Activated naive CD8-positive, alpha-beta T cell treated with anti-CD3 and anti-CD28 coated beads, Interleukin-2, amount 10 ng/mL, durations not matched to agents 7 days and 5 days (primary cell): ENCODE measurements around the gene SCYGR8. TPM values are rescaled to one million over a fixed set of nuclear protein-coding genes. Genes with fewer than 3 reads are reported as not detected.

Source experiments
- ATAC-seq: fragments of 150-1000 bp; cut with Tn5 transposase; one replicate; pipeline ENCODE4 v1.10.0; 2021; ENCODE audit warnings: low read depth, moderate library complexity
- POLR2A ChIA-PET: fragments of 350-600 bp; sonication (Branson Sonifier 250); formaldehyde crosslinking; loops from one replicate; lab custom pipeline; 2021; ENCODE audit warnings: antibody characterized with exemption; lab: Charles Lee
- DNase-seq: peaks from one replicate; pipeline ENCODE4 v3.0.0; 2021
- H3K27ac Mint-ChIP-seq: one replicate; pipeline ENCODE4 v1.8.0; 2022; ENCODE audit warnings: mild to moderate bottlenecking, mixed read lengths
- H3K27me3 Mint-ChIP-seq: one replicate; pipeline ENCODE4 v1.8.0; 2022; ENCODE audit warnings: mild to moderate bottlenecking, moderate library complexity, mixed read lengths
- H3K36me3 Mint-ChIP-seq: one replicate; pipeline ENCODE4 v1.8.0; 2021; ENCODE audit warnings: mild to moderate bottlenecking, mixed read lengths
- H3K4me1 Mint-ChIP-seq: one replicate; pipeline ENCODE4 v1.8.0; 2021; ENCODE audit warnings: mixed read lengths
- H3K4me3 Mint-ChIP-seq: one replicate; pipeline ENCODE4 v1.8.0; 2022; ENCODE audit warnings: mild to moderate bottlenecking, moderate library complexity, mixed read lengths
- H3K9me3 Mint-ChIP-seq: one replicate; pipeline ENCODE4 v1.8.0; 2021; ENCODE audit warnings: mixed read lengths
- total RNA-seq, 2 experiments: library from RNA; stranded (reverse); gene quantifications; one replicate each; pipeline ENCODE4 v1.2.3, GENCODE V29; 2021

The SCYGR8 gene
- total RNA-seq, 2 experiments from 2014 or later, result not detected

- DNase-seq (no peak), ATAC-seq (no peak)
- no peak overlapping the region for H3K27ac Mint-ChIP-seq
- H3K9me3 Mint-ChIP-seq, result no peaks in the 10 kb centered on the region
- no peaks in the 10 kb centered on the region for H3K27me3 Mint-ChIP-seq
- no peaks in the 10 kb centered on the region for H3K36me3 Mint-ChIP-seq
- POLR2A ChIA-PET, result no interaction called here
- H3K4me3 Mint-ChIP-seq, result no peak overlapping the region
- H3K4me1 Mint-ChIP-seq, result peaks cover 4% of the 10 kb centered on the region
Measured at GRCh38 chr2:227772932-227773331, 27.2 kb downstream of the SCYGR8 start.

GRCh38 chr2:227774011-227774624 is 28.4 kb downstream of the SCYGR8 start:
- ATAC-seq (no peak), DNase-seq (no peak)
- Mint-ChIP-seq H3K9me3 (no peaks in the 10 kb centered on the region), H3K36me3 (no peaks in the 10 kb centered on the region), H3K27ac (no peak overlapping the region), H3K4me3 (no peak overlapping the region), H3K27me3 (no peaks in the 10 kb centered on the region), H3K4me1 (peaks cover 4% of the 10 kb centered on the region)
- POLR2A ChIA-PET, result no interaction called here

DNA sequence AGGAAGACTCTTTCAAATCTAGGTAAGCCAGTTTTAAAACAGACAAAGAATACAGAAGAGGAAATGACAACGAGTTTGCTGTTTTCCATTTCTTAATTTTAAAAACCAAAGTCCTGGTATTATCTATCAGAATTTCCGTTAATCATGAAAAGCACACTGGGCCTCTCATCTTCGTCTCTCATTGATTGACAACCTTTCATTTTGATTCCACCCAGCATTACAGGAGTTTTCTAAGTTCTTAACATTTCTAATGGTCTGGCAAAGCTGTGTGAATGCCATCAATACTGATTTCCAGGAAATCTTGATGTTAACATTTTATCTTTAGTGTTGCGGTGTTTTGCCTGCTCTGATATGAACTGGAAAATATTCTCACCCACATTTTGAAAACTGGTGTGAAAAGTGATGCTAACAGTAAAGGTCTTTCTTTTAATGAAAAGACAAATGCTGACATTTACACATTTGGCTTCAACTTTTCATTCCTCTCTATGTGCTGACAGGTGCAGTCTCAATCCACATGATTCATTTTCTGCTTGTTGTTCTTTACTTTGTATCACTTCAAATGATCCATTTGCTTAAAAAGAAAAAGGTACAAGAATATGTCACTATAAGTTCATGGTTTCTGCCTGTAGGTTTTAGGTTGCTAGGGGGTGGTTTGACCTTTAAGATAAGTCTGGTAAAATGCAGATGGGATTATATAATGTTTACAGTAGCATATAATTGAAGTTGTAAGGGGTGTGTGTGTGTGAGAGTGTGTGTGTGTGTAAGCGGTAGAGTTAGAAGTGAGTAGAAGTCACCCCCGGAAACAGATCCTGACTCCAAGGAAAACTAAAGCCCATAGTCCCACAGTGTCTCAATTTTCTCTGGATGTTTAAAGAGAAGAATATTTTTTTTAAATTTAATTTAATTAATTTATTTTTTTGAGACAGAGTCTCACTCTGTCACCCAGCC is 29.5 kb downstream of the SCYGR8 start:
- H3K27ac Mint-ChIP-seq, result no peak overlapping the region
- ATAC-seq, result no peak

DNA sequence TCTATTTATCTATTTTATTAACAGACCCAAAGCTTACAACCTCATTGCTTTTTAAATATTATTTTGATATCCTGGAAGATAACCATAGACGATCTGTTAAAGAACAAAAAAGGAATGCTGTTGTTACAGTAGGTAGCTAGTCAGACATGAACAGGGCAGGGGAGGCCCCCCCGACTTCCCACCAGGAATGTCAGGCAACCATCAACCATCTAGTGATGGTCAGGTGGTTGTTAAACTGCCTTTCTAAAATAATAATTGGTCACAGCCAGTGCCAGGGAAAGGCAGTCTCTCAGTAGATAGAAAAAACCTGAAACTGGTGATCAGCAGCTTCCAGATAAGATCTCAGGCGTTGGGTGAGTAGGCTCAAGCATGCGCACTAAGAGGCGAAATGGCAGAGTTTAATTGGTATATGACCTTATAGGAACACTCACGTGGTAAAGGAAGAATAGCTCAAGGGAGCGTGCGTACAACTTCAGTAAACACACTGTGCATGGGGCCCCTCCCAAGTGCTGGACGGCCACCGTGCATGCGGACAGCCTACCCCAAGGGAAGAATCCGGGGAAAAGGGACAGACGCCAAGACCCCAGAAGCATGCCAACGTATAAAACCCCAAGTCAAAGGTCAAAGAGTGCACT is 35.4 kb downstream of the SCYGR8 start:
- ATAC-seq (no peak), DNase-seq (no peak)
- peaks cover 14% of the 10 kb centered on the region for H3K4me1 Mint-ChIP-seq
- H3K36me3 Mint-ChIP-seq, result peaks cover 1% of the 10 kb centered on the region
- peaks cover 6% of the 10 kb centered on the region for H3K27me3 Mint-ChIP-seq
- H3K4me3 Mint-ChIP-seq, result no peak overlapping the region
- POLR2A ChIA-PET, result interaction anchor here (0.7 kb wide), 1 partner anchor 81 kb away, joined by 4 read pairs; no protein-coding TSS in a partner anchor
- no peak overlapping the region for H3K27ac Mint-ChIP-seq
- no peaks in the 10 kb centered on the region for H3K9me3 Mint-ChIP-seq

More for the DNA sequence above, 29.5 kb downstream of the SCYGR8 start:
- Mint-ChIP-seq H3K27me3 (no peaks in the 10 kb centered on the region), H3K36me3 (no peaks in the 10 kb centered on the region), H3K4me3 (no peak overlapping the region), H3K4me1 (peaks cover 4% of the 10 kb centered on the region), H3K9me3 (no peaks in the 10 kb centered on the region)
- no peak for DNase-seq
- POLR2A ChIA-PET, result no interaction called here

GRCh38 chr2:227781841-227782240 is 36.1 kb downstream of the SCYGR8 start:
- peaks cover 8% of the 10 kb centered on the region for H3K27me3 Mint-ChIP-seq
- peaks cover 1% of the 10 kb centered on the region for H3K36me3 Mint-ChIP-seq
- H3K4me1 Mint-ChIP-seq, result peaks cover 14% of the 10 kb centered on the region
- ATAC-seq (no peak), DNase-seq (no peak)
- H3K4me3 Mint-ChIP-seq, result no peak overlapping the region
- no peak overlapping the region for H3K27ac Mint-ChIP-seq
- no peaks in the 10 kb centered on the region for H3K9me3 Mint-ChIP-seq
- POLR2A ChIA-PET, result no interaction called here

DNA sequence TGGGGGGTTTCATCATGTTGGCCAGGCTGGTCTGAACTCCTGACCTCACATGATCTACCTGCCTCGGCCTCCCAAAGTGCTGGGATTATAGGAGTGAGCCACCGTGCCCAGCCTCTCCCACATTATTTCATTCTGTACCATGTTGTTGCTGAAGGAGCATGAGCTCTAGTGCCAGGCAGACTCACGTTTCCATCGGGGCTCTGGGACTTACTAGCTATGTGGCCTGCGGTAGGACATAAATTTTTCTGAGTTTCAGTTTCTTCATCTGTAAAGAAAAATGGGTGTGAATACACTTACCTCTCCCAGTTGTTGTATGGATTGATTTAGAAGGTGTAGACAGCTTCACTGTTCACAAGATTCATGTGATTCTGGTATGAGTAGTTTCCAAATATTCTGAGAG is 37.1 kb downstream of the SCYGR8 start:
- peak overlapping the region; percentile 90 for H3K27ac Mint-ChIP-seq
- DNase-seq (no peak), ATAC-seq (no peak)
- H3K36me3 Mint-ChIP-seq, result peaks cover 1% of the 10 kb centered on the region
- peaks cover 14% of the 10 kb centered on the region for H3K4me1 Mint-ChIP-seq
- POLR2A ChIA-PET, result no interaction called here
- H3K4me3 Mint-ChIP-seq, result peak overlapping the region; percentile 82
- no peaks in the 10 kb centered on the region for H3K9me3 Mint-ChIP-seq
- H3K27me3 Mint-ChIP-seq, result peaks cover 11% of the 10 kb centered on the region

DNA sequence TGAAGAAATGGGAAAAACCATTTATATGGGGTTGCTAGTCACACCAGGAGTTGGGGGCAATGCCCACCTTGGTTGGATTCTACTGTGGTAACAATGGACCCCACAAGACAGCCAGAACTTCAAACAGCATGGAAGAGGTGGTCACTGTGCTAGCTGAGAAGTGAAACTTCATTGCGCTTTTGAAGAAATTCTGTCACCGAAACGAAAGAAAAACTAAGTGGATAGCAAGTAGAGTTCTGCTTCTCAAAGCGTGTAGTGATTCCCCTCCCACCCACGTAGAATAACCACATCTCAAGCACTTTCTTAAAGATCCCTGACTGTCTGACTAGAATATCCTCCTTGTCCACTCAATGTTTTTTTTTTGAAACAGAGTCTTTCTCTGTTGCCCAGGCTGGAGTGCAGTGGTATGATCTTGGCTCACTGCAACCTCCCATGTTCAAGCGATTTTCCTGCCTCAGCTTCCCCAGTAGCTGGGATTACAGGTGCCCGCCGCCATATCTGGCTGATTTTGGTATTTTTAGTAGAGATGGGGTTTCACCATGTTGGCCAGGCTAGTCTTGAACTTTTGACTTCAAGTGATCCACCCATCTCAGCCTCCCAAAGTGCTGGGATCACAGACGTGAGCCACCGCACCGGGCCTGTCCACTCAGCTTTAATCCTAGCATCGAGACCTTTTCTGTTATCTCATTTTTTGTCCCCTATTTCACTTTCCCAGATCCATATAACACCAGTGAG is 37.9 kb downstream of the SCYGR8 start:
- peaks cover 14% of the 10 kb centered on the region for H3K4me1 Mint-ChIP-seq
- no peak for DNase-seq
- peak overlapping the region; percentile 82 for H3K4me3 Mint-ChIP-seq
- peak overlapping the region; percentile 90 for H3K27ac Mint-ChIP-seq
- no peaks in the 10 kb centered on the region for H3K9me3 Mint-ChIP-seq
- peaks cover 1% of the 10 kb centered on the region for H3K36me3 Mint-ChIP-seq
- peak; percentile 95 for ATAC-seq
- POLR2A ChIA-PET, result interaction anchor here (0.6 kb wide), 1 partner anchor 319 kb away, joined by 5 read pairs; no protein-coding TSS in a partner anchor
- H3K27me3 Mint-ChIP-seq, result peaks cover 14% of the 10 kb centered on the region

DNA sequence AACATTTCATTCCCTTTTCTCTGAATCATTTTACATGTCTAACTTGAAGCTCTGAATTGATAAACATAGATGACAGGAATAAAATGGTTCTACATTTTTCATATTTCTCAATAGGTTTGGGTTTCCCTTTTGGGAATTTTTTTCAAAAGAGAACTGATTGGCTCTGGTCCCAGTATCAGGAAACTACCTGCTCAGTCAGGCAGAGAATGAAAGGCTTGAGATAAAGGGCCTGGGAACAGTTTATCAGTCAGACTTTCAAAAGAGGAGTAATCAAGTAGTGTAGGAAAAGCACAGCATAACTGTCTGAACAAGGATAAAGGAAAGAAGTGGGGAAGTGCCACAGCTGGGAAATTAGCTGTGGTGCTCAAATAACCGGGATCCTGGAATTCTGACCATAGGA is 39.6 kb downstream of the SCYGR8 start:
- H3K9me3 Mint-ChIP-seq, result no peaks in the 10 kb centered on the region
- peaks cover 21% of the 10 kb centered on the region for H3K27me3 Mint-ChIP-seq
- DNase-seq (no peak), ATAC-seq (no peak)
- H3K4me3 Mint-ChIP-seq, result no peak overlapping the region
- H3K36me3 Mint-ChIP-seq, result peaks cover 1% of the 10 kb centered on the region
- POLR2A ChIA-PET, result no interaction called here
- peaks cover 14% of the 10 kb centered on the region for H3K4me1 Mint-ChIP-seq
- no peak overlapping the region for H3K27ac Mint-ChIP-seq

DNA sequence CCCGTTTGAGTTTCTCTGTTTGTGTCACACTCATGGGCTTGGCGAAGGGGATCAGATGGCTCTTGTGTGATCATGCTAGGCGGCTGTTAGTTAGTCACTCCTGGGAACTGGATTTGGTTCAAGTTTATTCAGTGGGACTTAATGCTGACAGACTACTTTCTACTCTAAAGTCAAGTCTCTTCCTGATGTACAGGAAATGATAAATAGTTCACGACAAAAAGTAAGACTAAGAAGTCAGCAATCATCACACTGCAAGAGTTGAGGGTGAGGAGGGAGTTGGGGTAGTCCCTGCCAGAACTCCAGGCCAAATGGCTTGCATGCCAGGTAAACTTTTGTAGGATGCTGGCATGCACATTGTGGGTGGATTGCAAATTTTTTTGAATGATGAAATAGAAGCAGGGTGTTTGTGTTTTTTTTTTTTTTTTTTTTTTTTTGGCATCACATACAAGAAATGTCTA is 42.9 kb downstream of the SCYGR8 start:
- H3K27ac Mint-ChIP-seq, result no peak overlapping the region
- ATAC-seq (no peak), DNase-seq (no peak)
- POLR2A ChIA-PET, result no interaction called here
- H3K27me3 Mint-ChIP-seq, result peaks cover 25% of the 10 kb centered on the region
- H3K9me3 Mint-ChIP-seq, result no peaks in the 10 kb centered on the region
- H3K36me3 Mint-ChIP-seq, result peaks cover 1% of the 10 kb centered on the region
- no peak overlapping the region for H3K4me3 Mint-ChIP-seq
- peaks cover 4% of the 10 kb centered on the region for H3K4me1 Mint-ChIP-seq

- DNase-seq (no peak), ATAC-seq (no peak)
- no peaks in the 10 kb centered on the region for H3K4me1 Mint-ChIP-seq
- H3K36me3 Mint-ChIP-seq, result peaks cover under 1% of the 10 kb centered on the region
- peaks cover 25% of the 10 kb centered on the region for H3K27me3 Mint-ChIP-seq
- no peak overlapping the region for H3K4me3 Mint-ChIP-seq
- H3K27ac Mint-ChIP-seq, result no peak overlapping the region
- H3K9me3 Mint-ChIP-seq, result no peaks in the 10 kb centered on the region
- POLR2A ChIA-PET, result no interaction called here
Measured at GRCh38 chr2:227789803-227790202, 44.1 kb downstream of the SCYGR8 start.

- H3K27ac Mint-ChIP-seq, result no peak overlapping the region
- DNase-seq (no peak), ATAC-seq (no peak)
- no peaks in the 10 kb centered on the region for H3K9me3 Mint-ChIP-seq
- no peaks in the 10 kb centered on the region for H3K36me3 Mint-ChIP-seq
- no peaks in the 10 kb centered on the region for H3K4me1 Mint-ChIP-seq
- POLR2A ChIA-PET, result no interaction called here
- no peak overlapping the region for H3K4me3 Mint-ChIP-seq
- H3K27me3 Mint-ChIP-seq, result peaks cover 14% of the 10 kb centered on the region
Measured at GRCh38 chr2:227793148-227793712, 47.5 kb downstream of the SCYGR8 start.
